ENCODE data around the gene CREB3L4. TPM values are rescaled to one million over a fixed set of nuclear protein-coding genes. Genes with fewer than 3 reads are reported as not detected.
"Not testable (repeated sequence)": the region's sequence is repeated elsewhere in the genome, so short reads cannot be mapped to it uniquely, and the experiment has no call there.

The CREB3L4 gene
- total and polyA plus RNA-seq, 2 donors: 17.7 to 26.2 TPM

- Histone ChIP-seq H3K27ac (ENCODE audit: low read depth in 1 of 2, low read length in 1 of 2) (no peak overlapping the region), H3K4me1 (ENCODE audit: control insufficient read depth in 2 of 2, insufficient read depth in 2 of 2, low read length in 2 of 2) (peaks cover 10 to 30% of the 10 kb centered on the region in 2 donors)
- 97% methylated on average over 7 of the region's 7 CpGs for WGBS
Observed at GRCh38 chr1:153973525-153973924, 5.8 kb downstream of the CREB3L4 start.

GRCh38 chr1:153976819-153977249 is 9.1 kb downstream of the CREB3L4 start:
- peaks cover 6 to 24% of the 10 kb centered on the region in 2 donors for H3K4me1 ChIP-seq (ENCODE audit: control insufficient read depth in 2 of 2, insufficient read depth in 2 of 2, low read length in 2 of 2)
- peaks cover 35 to 36% of the 10 kb centered on the region in 2 donors for H3K36me3 ChIP-seq (ENCODE audit: control insufficient read depth in 2 of 2, insufficient read depth in 2 of 2, low read length in 1 of 2)
- 2% methylated on average over 16 of the region's 16 CpGs for WGBS
- no peaks in the 10 kb centered on the region for H3K27me3 ChIP-seq (ENCODE audit: control insufficient read depth in 2 of 2, insufficient read depth in 1 of 2, low read length in 1 of 2)
- peaks cover 0 to 1% of the 10 kb centered on the region in 2 donors for H3K9me3 ChIP-seq (ENCODE audit: control insufficient read depth in 2 of 2, insufficient read depth in 1 of 2, low read length in 1 of 2)
- peak overlapping the region; percentile 77 to 92 for H3K27ac ChIP-seq (ENCODE audit: low read depth in 1 of 2, low read length in 1 of 2)
- H3K4me3 ChIP-seq (ENCODE audit: low read length in 2 of 2): peak overlapping the region; percentile 93 to 98
- DNase-seq (ENCODE audit: low read depth in 6 of 9, low spot score in 9 of 9): no peak

More at GRCh38 chr1:153973525-153973924, 5.8 kb downstream of the CREB3L4 start:
- no peak overlapping the region for H3K4me3 ChIP-seq (ENCODE audit: low read length in 2 of 2)
- no peaks in the 10 kb centered on the region for H3K27me3 ChIP-seq (ENCODE audit: control insufficient read depth in 2 of 2, insufficient read depth in 1 of 2, low read length in 1 of 2)
- peaks cover 35 to 36% of the 10 kb centered on the region in 2 donors for H3K36me3 ChIP-seq (ENCODE audit: control insufficient read depth in 2 of 2, insufficient read depth in 2 of 2, low read length in 1 of 2)
- peaks cover 0 to 1% of the 10 kb centered on the region in 2 donors for H3K9me3 ChIP-seq (ENCODE audit: control insufficient read depth in 2 of 2, insufficient read depth in 1 of 2, low read length in 1 of 2)
- no peak for DNase-seq (ENCODE audit: low read depth in 6 of 9, low spot score in 9 of 9)

- peaks cover 32 to 33% of the 10 kb centered on the region in 2 donors for H3K36me3 ChIP-seq (ENCODE audit: control insufficient read depth in 2 of 2, insufficient read depth in 2 of 2, low read length in 1 of 2)
- no peaks in the 10 kb centered on the region for H3K27me3 ChIP-seq (ENCODE audit: control insufficient read depth in 2 of 2, insufficient read depth in 1 of 2, low read length in 1 of 2)
- peak within 1 kb of the TSS; percentile 93 to 98 for H3K4me3 ChIP-seq (ENCODE audit: low read length in 2 of 2)
- H3K4me1 ChIP-seq (ENCODE audit: control insufficient read depth in 2 of 2, insufficient read depth in 2 of 2, low read length in 2 of 2): peaks cover 6 to 21% of the 10 kb centered on the region in 2 donors
- peak in 7 of 9 donors; percentile 63 to 92 (median 84) for DNase-seq (ENCODE audit: low read depth in 6 of 9, low spot score in 9 of 9)
- H3K27ac ChIP-seq (ENCODE audit: low read depth in 1 of 2, low read length in 1 of 2): peak within 1 kb of the TSS; percentile 80 to 92
- peaks cover 0 to 1% of the 10 kb centered on the region in 2 donors for H3K9me3 ChIP-seq (ENCODE audit: control insufficient read depth in 2 of 2, insufficient read depth in 1 of 2, low read length in 1 of 2)
- under 1% methylated on average over 75 of the region's 75 CpGs for WGBS
Observed at GRCh38 chr1:153977250-153978240, 9.8 kb downstream of the CREB3L4 start, which contains the start of gene JTB. Gene JTB, minus strand, starts transcription at chr1:153977674. Its CDS starts 422 bp downstream, at chr1:153977252.

GRCh38 chr1:153978274-153978909 is 10.7 kb downstream of the CREB3L4 start:
- Histone ChIP-seq H3K9me3 (ENCODE audit: control insufficient read depth in 2 of 2, insufficient read depth in 1 of 2, low read length in 1 of 2) (no peaks in the 10 kb centered on the region), H3K4me1 (ENCODE audit: control insufficient read depth in 2 of 2, insufficient read depth in 2 of 2, low read length in 2 of 2) (peaks cover 6 to 21% of the 10 kb centered on the region in 2 donors), H3K36me3 (ENCODE audit: control insufficient read depth in 2 of 2, insufficient read depth in 2 of 2, low read length in 1 of 2) (peaks cover 24 to 25% of the 10 kb centered on the region in 2 donors), H3K27me3 (ENCODE audit: control insufficient read depth in 2 of 2, insufficient read depth in 1 of 2, low read length in 1 of 2) (no peaks in the 10 kb centered on the region), H3K4me3 (ENCODE audit: low read length in 2 of 2) (peak overlapping the region; percentile 93 to 98), H3K27ac (ENCODE audit: low read depth in 1 of 2, low read length in 1 of 2) (peak overlapping the region in 1 of 2 donors; percentile 80)
- 86% methylated on average over 9 of the region's 9 CpGs for WGBS
- DNase-seq (ENCODE audit: low read depth in 6 of 9, low spot score in 9 of 9): no peak

- H3K27ac ChIP-seq (ENCODE audit: low read depth in 1 of 2, low read length in 1 of 2); DNase-seq (ENCODE audit: low read depth in 6 of 9, low spot score in 9 of 9); H3K27me3 ChIP-seq (ENCODE audit: control insufficient read depth in 2 of 2, insufficient read depth in 1 of 2, low read length in 1 of 2); H3K9me3 ChIP-seq (ENCODE audit: control insufficient read depth in 2 of 2, insufficient read depth in 1 of 2, low read length in 1 of 2); H3K4me3 ChIP-seq (ENCODE audit: low read length in 2 of 2): not testable (repeated sequence)
- Histone ChIP-seq H3K36me3 (ENCODE audit: control insufficient read depth in 2 of 2, insufficient read depth in 2 of 2, low read length in 1 of 2) (peaks cover 17 to 18% of the 10 kb centered on the region in 2 donors), H3K4me1 (ENCODE audit: control insufficient read depth in 2 of 2, insufficient read depth in 2 of 2, low read length in 2 of 2) (peaks cover 6 to 21% of the 10 kb centered on the region in 2 donors)
- WGBS: 97% methylated on average over 12 of the region's 12 CpGs
Observed at GRCh38 chr1:153979091-153979490, 11.4 kb downstream of the CREB3L4 start.

GRCh38 chr1:153981735-153982134 is 14.0 kb downstream of the CREB3L4 start:
- H3K4me3 ChIP-seq (ENCODE audit: low read length in 2 of 2); DNase-seq (ENCODE audit: low read depth in 6 of 9, low spot score in 9 of 9); H3K27ac ChIP-seq (ENCODE audit: low read depth in 1 of 2, low read length in 1 of 2); H3K36me3 ChIP-seq (ENCODE audit: control insufficient read depth in 2 of 2, insufficient read depth in 2 of 2, low read length in 1 of 2); H3K9me3 ChIP-seq (ENCODE audit: control insufficient read depth in 2 of 2, insufficient read depth in 1 of 2, low read length in 1 of 2): not testable (repeated sequence)
- 96% methylated on average over 2 of the region's 2 CpGs for WGBS
- Histone ChIP-seq H3K4me1 (ENCODE audit: control insufficient read depth in 2 of 2, insufficient read depth in 2 of 2, low read length in 2 of 2) (peaks cover 9 to 22% of the 10 kb centered on the region in 2 donors), H3K27me3 (ENCODE audit: control insufficient read depth in 2 of 2, insufficient read depth in 1 of 2, low read length in 1 of 2) (peaks cover 2 to 13% of the 10 kb centered on the region in 2 donors)

- DNase-seq (ENCODE audit: low read depth in 6 of 9, low spot score in 9 of 9): no peak
- WGBS: 88% methylated on average over 6 of the region's 6 CpGs
- H3K9me3 ChIP-seq (ENCODE audit: control insufficient read depth in 2 of 2, insufficient read depth in 1 of 2, low read length in 1 of 2): no peaks in the 10 kb centered on the region
- no peaks in the 10 kb centered on the region for H3K36me3 ChIP-seq (ENCODE audit: control insufficient read depth in 2 of 2, insufficient read depth in 2 of 2, low read length in 1 of 2)
- H3K27ac ChIP-seq (ENCODE audit: low read depth in 1 of 2, low read length in 1 of 2): no peak overlapping the region
- peaks cover 2 to 13% of the 10 kb centered on the region in 2 donors for H3K27me3 ChIP-seq (ENCODE audit: control insufficient read depth in 2 of 2, insufficient read depth in 1 of 2, low read length in 1 of 2)
- H3K4me3 ChIP-seq (ENCODE audit: low read length in 2 of 2): no peak overlapping the region
- H3K4me1 ChIP-seq (ENCODE audit: control insufficient read depth in 2 of 2, insufficient read depth in 2 of 2, low read length in 2 of 2): peaks cover 8 to 18% of the 10 kb centered on the region in 2 donors
Observed at GRCh38 chr1:153984123-153984894, 16.6 kb downstream of the CREB3L4 start.

GRCh38 chr1:153985341-153985912 is 17.7 kb downstream of the CREB3L4 start:
- no peak for DNase-seq (ENCODE audit: low read depth in 6 of 9, low spot score in 9 of 9)
- Histone ChIP-seq H3K4me3 (ENCODE audit: low read length in 2 of 2) (peak overlapping the region; percentile 35 to 50), H3K36me3 (ENCODE audit: control insufficient read depth in 2 of 2, insufficient read depth in 2 of 2, low read length in 1 of 2) (no peaks in the 10 kb centered on the region), H3K27ac (ENCODE audit: low read depth in 1 of 2, low read length in 1 of 2) (peak overlapping the region; percentile 36 to 69), H3K4me1 (ENCODE audit: control insufficient read depth in 2 of 2, insufficient read depth in 2 of 2, low read length in 2 of 2) (peaks cover 8 to 22% of the 10 kb centered on the region in 2 donors), H3K9me3 (ENCODE audit: control insufficient read depth in 2 of 2, insufficient read depth in 1 of 2, low read length in 1 of 2) (no peaks in the 10 kb centered on the region), H3K27me3 (ENCODE audit: control insufficient read depth in 2 of 2, insufficient read depth in 1 of 2, low read length in 1 of 2) (peaks cover 2 to 13% of the 10 kb centered on the region in 2 donors)
- 55% methylated on average over 7 of the region's 7 CpGs for WGBS

Data from thymus (tissue), 11 donors.